Measurements from ENCODE around the gene SEZ6L.

GRCh38 chr22:26333088-26333800, 164.0 kb downstream of the SEZ6L start:
- TF ChIP-seq, protein P1, sequence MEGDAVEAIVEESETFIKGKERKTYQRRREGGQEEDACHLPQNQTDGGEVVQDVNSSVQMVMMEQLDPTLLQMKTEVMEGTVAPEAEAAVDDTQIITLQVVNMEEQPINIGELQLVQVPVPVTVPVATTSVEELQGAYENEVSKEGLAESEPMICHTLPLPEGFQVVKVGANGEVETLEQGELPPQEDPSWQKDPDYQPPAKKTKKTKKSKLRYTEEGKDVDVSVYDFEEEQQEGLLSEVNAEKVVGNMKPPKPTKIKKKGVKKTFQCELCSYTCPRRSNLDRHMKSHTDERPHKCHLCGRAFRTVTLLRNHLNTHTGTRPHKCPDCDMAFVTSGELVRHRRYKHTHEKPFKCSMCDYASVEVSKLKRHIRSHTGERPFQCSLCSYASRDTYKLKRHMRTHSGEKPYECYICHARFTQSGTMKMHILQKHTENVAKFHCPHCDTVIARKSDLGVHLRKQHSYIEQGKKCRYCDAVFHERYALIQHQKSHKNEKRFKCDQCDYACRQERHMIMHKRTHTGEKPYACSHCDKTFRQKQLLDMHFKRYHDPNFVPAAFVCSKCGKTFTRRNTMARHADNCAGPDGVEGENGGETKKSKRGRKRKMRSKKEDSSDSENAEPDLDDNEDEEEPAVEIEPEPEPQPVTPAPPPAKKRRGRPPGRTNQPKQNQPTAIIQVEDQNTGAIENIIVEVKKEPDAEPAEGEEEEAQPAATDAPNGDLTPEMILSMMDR (conservative IDR thresholded peaks at IDR 0.05; ENCODE audit: low read length) = no peak
- no peak for TF ChIP-seq EZH2phosphoT487 (IDR thresholded peaks at IDR 0.05; ENCODE audit: borderline replicate concordance)

Data from Loucy (cell line).